Mucosa of stomach (tissue), 1 donor: ENCODE data around the gene FAM107B.
"Not testable (repeated sequence)": the region's sequence is repeated elsewhere in the genome, so short reads cannot be mapped to it uniquely, and the experiment has no call there.

Source experiments
- H3K27me3 ChIP-seq: one replicate; pipeline ENCODE4 v1.7.0; 2013; ENCODE audit warnings: mild to moderate bottlenecking, low read length; ENCODE audit not compliant: control insufficient read depth, insufficient read depth
- H3K36me3 ChIP-seq: one replicate; pipeline ENCODE4 v1.7.0; 2013; ENCODE audit warnings: low read length; ENCODE audit not compliant: control insufficient read depth, insufficient read depth
- H3K4me1 ChIP-seq: one replicate; pipeline ENCODE4 v1.7.0; 2013; ENCODE audit warnings: mild to moderate bottlenecking, low read length; ENCODE audit not compliant: control insufficient read depth, insufficient read depth
- H3K4me3 ChIP-seq: one replicate; pipeline ENCODE4 v1.7.0; 2013; ENCODE audit warnings: low read length
- H3K9ac ChIP-seq: one replicate; pipeline ENCODE4 v1.7.0; 2013; ENCODE audit warnings: mild to moderate bottlenecking, low read length, moderate library complexity
- H3K9me3 ChIP-seq: one replicate; pipeline ENCODE4 v1.7.0; 2013; ENCODE audit warnings: mild to moderate bottlenecking, low read length, moderate library complexity; ENCODE audit not compliant: control insufficient read depth
- donor health status: Pancreatic carcinoma.

FAM107B gene

DNA sequence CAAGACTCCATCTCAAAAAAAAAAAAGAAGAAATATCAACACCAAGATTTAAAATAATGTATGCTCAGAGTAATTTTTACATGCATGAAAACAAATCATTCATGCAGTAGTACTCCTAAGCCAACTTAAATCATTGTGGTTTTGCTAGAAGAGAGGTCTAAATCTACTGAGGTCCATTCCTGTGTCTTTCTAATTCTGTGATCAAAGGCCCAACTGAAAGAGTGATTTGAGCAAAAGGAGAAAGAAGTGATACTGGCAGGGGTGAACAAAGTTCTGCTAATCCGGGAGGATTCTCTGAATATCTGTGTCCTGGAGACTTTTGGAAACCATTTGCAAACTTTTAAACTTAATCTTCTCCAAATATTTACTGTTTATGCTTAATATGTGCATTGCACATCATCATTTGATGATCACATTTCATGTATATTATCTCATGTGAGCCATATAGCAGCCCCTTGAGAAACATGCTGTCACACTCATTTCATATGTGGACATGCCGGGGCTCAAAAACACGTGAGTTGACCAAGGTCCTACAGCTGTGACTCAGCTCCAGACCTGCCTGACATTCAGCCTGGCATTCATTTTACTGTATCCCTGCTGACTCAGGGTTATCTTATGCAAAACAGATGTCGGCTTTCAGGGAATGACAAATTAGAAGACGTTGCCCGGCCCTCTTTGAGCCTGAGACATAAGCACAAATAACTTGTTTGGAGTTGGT lies 76.4 kb downstream of the FAM107B start:
- no peaks in the 10 kb centered on the region for H3K27me3 ChIP-seq
- H3K36me3 ChIP-seq = no peaks in the 10 kb centered on the region
- H3K4me1 ChIP-seq = no peaks in the 10 kb centered on the region
- H3K9ac ChIP-seq = no peak overlapping the region
- no peak overlapping the region for H3K4me3 ChIP-seq
- H3K9me3 ChIP-seq = no peaks in the 10 kb centered on the region

GRCh38 chr10:14697281-14697680 lies 77.4 kb downstream of the FAM107B start:
- no peaks in the 10 kb centered on the region for H3K4me1 ChIP-seq
- H3K27me3 ChIP-seq = no peaks in the 10 kb centered on the region
- no peak overlapping the region for H3K4me3 ChIP-seq
- H3K9ac ChIP-seq = no peak overlapping the region
- no peaks in the 10 kb centered on the region for H3K9me3 ChIP-seq
- H3K36me3 ChIP-seq = no peaks in the 10 kb centered on the region

DNA sequence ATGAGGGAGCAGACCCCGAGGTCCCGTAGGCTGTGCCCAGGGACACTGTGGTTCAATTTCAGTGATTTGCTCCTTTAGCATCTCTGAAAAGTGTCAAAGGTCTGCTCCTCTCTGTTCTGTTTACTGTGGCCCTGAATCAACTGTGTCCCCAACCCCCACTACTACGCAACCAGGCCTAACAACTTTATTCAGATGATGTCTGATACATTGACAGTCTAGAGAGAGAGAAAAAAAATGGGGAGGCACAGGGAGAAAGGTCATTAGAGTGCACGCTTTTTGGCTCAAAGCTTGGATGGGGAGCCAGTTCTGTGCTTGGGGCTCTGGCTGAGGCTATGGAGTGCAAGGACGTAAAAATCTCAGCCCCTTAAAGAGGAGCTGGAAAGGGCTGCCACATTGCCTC lies 77.9 kb downstream of the FAM107B start:
- Histone ChIP-seq H3K9ac (no peak overlapping the region), H3K4me3 (no peak overlapping the region), H3K27me3 (no peaks in the 10 kb centered on the region), H3K9me3 (no peaks in the 10 kb centered on the region), H3K4me1 (no peaks in the 10 kb centered on the region), H3K36me3 (no peaks in the 10 kb centered on the region)

DNA sequence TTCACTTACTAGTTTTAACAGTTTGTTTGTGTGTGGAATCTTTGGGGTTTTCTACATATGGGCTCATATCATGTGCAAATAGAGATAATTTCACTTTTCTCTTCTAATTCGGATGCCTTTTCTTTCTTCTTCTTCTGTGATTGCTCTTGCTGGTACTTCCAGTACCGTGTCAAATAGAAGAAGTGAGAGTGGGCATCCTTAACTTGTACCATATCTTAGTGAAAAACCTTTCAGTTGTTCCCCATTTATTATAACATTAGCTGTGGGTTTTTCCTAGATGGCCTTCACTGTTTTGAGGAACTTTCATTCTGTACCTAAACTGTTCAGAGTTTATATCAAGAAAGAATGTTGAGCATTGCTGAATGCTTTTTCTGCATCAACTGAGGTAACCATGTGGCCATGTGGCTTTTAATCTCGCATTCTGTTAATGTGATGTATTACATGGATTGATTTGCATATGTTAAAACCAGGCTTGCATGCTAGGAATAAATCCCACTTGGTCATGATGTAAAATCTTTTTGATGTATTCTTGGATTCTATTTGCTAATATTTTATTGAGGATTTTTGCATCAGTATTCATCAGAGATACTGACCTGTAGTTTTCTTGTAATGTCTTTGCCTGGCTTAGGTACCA lies 78.7 kb downstream of the FAM107B start:
- H3K9me3 ChIP-seq = no peaks in the 10 kb centered on the region
- H3K9ac ChIP-seq = no peak overlapping the region
- H3K4me3 ChIP-seq = no peak overlapping the region
- H3K4me1 ChIP-seq = no peaks in the 10 kb centered on the region
- no peaks in the 10 kb centered on the region for H3K36me3 ChIP-seq
- no peaks in the 10 kb centered on the region for H3K27me3 ChIP-seq

DNA sequence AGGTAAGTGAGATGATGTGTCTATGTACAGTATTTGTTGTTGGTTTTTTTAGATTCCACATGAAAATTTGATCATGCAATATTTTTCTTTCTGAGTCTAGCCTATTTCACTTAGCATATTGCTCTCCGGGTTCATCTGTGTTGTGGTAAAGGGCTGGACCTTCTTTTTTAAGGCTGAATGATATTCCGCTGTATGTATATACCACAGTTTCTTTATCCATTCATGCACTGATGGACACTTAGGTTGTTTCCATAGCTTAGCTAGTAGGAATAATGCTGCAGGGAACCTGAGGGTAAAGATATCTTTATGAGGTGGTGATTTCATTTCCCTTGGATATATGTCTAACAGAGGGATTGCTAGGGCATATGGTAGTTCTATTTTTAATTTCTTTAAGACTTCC lies 80.8 kb downstream of the FAM107B start:
- Histone ChIP-seq H3K9me3 (no peaks in the 10 kb centered on the region), H3K9ac (no peak overlapping the region), H3K4me1 (no peaks in the 10 kb centered on the region), H3K4me3 (no peak overlapping the region), H3K27me3 (no peaks in the 10 kb centered on the region), H3K36me3 (no peaks in the 10 kb centered on the region)

GRCh38 chr10:14692344-14693076 lies 82.2 kb downstream of the FAM107B start:
- Histone ChIP-seq H3K4me1 (peaks cover 3% of the 10 kb centered on the region), H3K9me3 (no peaks in the 10 kb centered on the region), H3K36me3 (no peaks in the 10 kb centered on the region), H3K4me3 (no peak overlapping the region), H3K27me3 (no peaks in the 10 kb centered on the region), H3K9ac (no peak overlapping the region)

- Histone ChIP-seq H3K9ac (no peak overlapping the region), H3K4me1 (peaks cover 10% of the 10 kb centered on the region), H3K4me3 (no peak overlapping the region), H3K27me3 (no peaks in the 10 kb centered on the region), H3K9me3 (no peaks in the 10 kb centered on the region), H3K36me3 (no peaks in the 10 kb centered on the region)
These were observed 83.3 kb downstream of the FAM107B start for GRCh38 chr10:14691359-14691758.

GRCh38 chr10:14688606-14689005 lies 86.1 kb downstream of the FAM107B start:
- Histone ChIP-seq H3K9ac (no peak overlapping the region), H3K4me3 (no peak overlapping the region), H3K4me1 (peaks cover 10% of the 10 kb centered on the region), H3K27me3 (no peaks in the 10 kb centered on the region), H3K9me3 (no peaks in the 10 kb centered on the region), H3K36me3 (no peaks in the 10 kb centered on the region)

DNA sequence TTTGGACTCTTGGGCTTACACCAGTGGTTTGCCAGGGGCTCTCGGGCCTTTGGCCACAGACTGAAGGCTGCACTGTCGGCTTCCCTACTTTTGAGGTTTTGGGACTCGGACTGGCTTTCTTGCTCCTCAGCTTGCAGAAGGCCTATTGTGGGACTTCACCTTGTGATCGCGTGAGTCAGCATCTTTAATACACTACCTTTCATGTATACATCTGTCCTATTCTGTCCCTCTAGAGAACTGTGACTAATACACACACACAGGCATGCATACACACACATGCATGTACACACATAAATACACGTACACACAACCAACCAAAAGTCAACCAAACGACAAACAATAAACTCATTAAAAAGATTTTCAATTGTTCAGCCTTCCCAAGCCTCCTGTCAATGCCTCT lies 86.5 kb downstream of the FAM107B start:
- H3K4me1 ChIP-seq = peaks cover 10% of the 10 kb centered on the region
- not testable (repeated sequence) for H3K27me3 ChIP-seq, H3K4me3 ChIP-seq, H3K36me3 ChIP-seq, H3K9me3 ChIP-seq, H3K9ac ChIP-seq

- no peak overlapping the region for H3K9ac ChIP-seq
- peaks cover 10% of the 10 kb centered on the region for H3K4me1 ChIP-seq
- no peaks in the 10 kb centered on the region for H3K36me3 ChIP-seq
- no peaks in the 10 kb centered on the region for H3K9me3 ChIP-seq
- no peak overlapping the region for H3K4me3 ChIP-seq
- H3K27me3 ChIP-seq = no peaks in the 10 kb centered on the region
These were observed 87.4 kb downstream of the FAM107B start for GRCh38 chr10:14687340-14687739.

- H3K4me1 ChIP-seq = peaks cover 10% of the 10 kb centered on the region
- no peaks in the 10 kb centered on the region for H3K36me3 ChIP-seq
- H3K9me3 ChIP-seq = no peaks in the 10 kb centered on the region
- H3K9ac ChIP-seq = no peak overlapping the region
- H3K27me3 ChIP-seq = no peaks in the 10 kb centered on the region
- no peak overlapping the region for H3K4me3 ChIP-seq
These were observed 88.3 kb downstream of the FAM107B start for GRCh38 chr10:14686356-14686755.

DNA sequence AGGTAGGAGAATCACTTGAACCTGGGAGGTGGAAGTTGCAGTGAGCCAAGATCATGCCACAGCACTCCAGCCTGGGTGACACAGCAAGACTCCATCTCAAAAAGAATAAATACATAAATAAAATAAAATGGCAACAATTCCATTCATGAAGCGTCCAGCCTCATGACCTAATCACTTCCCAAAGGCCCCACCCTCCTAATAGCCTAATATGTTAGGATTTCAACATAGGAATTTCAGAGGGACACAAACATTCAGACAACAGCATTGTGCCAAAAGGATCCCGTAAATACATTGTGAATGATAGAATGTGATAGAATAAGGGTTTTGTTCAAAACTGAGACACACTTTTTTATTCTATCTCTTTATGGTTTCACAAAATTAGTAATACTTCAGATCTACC lies 90.3 kb downstream of the FAM107B start:
- Histone ChIP-seq H3K4me1 (peaks cover 10% of the 10 kb centered on the region), H3K9ac (no peak overlapping the region), H3K9me3 (no peaks in the 10 kb centered on the region), H3K27me3 (no peaks in the 10 kb centered on the region), H3K36me3 (no peaks in the 10 kb centered on the region), H3K4me3 (no peak overlapping the region)
